GM21360 (cell line): ENCODE results near the gene AANAT.
A peak's percentile ranks its signal among the peaks of the same experiment; 100 is the strongest.

Experiments
- ATAC-seq: cut with Tn5 transposase; IDR thresholded peaks from one replicate; pipeline ENCODE4 v1.9.1; 2021; ENCODE audit warnings: mild to moderate bottlenecking, moderate library complexity; ENCODE audit not compliant: unreplicated experiment

Gene AANAT

GRCh38 chr17:76441686-76442340, 25.6 kb upstream of the AANAT start:
- ATAC-seq = no peak

DNA sequence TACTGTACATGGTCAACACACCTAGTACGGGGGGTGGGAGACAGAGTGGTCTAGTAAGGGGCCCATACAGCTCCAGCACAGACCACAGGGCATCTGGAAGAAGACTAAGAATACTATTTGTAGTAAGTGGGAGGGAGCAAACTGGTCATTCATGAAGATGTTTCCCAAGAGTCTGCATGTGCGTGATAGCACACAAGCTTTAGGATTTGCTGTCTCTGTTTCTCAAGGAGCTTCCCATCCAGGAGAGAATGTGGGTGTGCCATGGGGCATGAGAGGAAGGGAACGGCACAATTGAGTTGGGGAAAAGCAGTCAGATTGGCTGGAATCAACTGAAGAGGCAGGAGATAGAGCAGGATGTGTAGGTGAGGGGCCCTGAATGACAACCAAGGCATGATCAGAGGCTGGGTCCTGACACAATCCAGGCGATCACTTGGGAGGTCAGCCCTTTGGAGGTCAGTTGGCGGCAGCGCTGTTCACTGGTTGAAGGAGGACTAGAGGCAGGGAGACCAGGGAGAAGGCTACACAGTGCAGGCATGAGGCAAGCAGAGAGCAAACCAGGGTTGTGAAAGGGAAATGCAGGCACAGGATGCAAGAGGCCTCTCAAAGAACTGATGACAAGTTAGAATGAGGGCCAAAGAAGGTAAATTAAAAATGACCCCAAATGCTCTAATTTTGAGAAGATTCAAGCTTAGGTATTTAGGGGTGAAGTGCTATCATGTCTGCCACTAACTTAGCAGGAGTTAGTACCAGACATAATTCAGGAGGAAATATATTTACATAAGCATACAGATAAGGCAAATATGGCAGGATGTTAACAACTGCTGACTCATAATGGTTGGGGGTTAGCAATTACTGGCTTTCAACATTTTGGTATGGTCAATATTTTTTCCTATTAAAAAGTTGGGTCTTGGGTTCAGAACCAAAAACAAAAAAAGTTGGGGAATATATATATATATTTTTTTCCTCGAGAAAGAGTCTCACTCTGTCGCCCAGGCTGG, 24.8 kb upstream of the AANAT start:
- no peak for ATAC-seq

- no peak for ATAC-seq
Observed at GRCh38 chr17:76444518-76445311, 22.7 kb upstream of the AANAT start.

GRCh38 chr17:76445697-76446448, 21.5 kb upstream of the AANAT start:
- no peak for ATAC-seq

GRCh38 chr17:76446449-76447231, 20.8 kb upstream of the AANAT start:
- no peak for ATAC-seq

- no peak for ATAC-seq
Observed at GRCh38 chr17:76447931-76448652, 19.3 kb upstream of the AANAT start.

DNA sequence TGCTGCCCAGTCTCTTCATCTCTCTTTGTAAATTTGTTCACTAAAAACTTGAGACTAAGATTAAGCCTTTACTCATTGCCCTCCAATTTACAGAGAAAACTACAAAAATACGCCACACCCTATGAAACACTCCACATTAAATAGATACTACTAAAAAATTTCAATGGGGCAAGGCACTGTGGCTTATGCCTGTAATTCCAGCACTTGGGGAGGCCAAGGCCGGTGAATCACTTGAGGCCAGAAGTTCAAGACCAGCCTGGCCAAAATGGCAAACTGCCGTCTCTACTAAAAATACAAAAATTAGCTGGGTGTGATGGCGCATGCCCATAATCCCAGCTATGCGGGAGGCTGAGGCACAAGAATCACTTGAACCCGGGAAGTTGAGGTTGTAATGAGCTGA, 18.3 kb upstream of the AANAT start:
- no peak for ATAC-seq

DNA sequence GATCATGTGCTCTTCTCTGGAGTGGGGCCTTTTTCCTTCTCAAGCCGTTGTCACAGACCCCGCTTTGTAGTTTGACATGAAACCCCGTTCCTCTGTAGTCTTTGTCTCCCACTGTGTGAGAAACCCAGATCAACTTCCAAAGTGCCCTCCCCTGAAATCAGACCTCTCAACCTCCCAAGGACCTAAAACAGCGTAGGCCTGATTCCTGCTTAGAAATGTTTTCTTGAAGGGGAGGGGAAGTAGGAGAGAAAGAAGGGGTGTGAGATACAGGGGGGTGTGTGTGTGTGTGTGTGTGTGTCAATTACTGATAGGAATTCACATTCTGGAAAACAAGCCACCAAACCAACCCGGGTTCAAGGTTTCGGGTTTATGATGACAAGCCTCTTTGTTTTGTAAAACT, 15.9 kb upstream of the AANAT start:
- ATAC-seq = no peak

- ATAC-seq = peak; percentile 22
Observed at GRCh38 chr17:76452127-76452659, 15.2 kb upstream of the AANAT start.

- ATAC-seq = peak; percentile 77
Observed at GRCh38 chr17:76452660-76453430, 14.6 kb upstream of the AANAT start, which contains the start of gene UBE2O. Gene UBE2O, minus strand, starts transcription at chr17:76453152. Its CDS starts 11 bp downstream, at chr17:76453141.

DNA sequence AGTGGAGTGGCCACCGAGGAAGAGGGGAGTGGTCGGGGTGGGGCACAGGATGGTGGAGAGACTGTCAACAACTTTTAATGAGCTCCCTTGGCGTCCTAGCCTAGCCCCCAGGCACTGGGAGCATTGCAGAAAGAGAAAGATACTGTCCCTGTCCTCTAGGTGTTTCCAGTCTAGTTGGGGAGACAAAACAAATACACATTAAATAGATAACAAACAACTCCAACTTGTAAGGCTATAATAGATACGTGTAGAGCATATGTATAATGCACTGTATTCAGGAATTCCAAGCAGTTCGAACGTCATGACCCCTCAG, 14.0 kb upstream of the AANAT start:
- ATAC-seq = no peak

- ATAC-seq = no peak
Observed at GRCh38 chr17:76458580-76459490, 8.6 kb upstream of the AANAT start.

GRCh38 chr17:76459674-76460073, 7.7 kb upstream of the AANAT start:
- ATAC-seq = no peak

DNA sequence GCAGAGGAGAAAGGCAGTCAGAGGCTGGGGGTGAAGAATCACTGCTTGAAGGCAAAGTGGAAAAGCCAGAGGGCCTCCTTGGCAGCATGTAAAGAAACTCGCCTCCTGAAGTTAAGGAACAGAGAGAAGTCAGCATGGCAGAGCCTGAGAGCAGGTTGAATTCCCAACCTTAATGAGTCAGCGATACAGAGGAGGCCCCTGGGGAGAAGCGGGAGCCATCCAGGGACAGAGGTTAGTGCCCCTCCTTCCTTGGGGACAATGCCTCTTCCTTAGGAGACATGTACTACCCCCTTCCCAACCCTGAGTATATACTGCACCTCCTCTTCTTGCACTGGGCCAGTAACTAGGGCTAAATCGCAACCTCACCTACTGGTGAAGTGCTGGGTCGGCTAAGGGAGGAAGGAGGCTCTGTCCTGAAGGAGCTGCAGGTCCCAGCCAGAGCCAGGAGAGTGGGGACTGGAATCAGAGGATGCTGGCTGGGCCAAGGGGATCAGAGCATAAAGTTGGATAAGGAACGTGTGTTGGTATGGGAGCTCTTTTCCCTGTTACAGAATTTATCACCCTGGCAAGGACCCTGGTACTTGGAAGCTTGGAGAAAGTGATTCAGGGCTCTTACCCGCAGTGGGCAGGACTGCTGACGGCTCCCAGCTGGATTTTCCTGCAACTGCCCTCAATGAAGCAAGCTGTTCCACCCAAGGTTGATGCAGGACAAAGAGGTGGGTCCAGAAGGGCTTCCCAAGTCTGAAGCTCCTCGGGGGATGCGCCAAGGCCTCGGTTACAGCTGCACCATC, 5.4 kb upstream of the AANAT start:
- ATAC-seq = no peak

GRCh38 chr17:76462556-76463290, 4.7 kb upstream of the AANAT start:
- ATAC-seq = no peak

GRCh38 chr17:76466775-76467130, 650 bp upstream of the AANAT start:
- ATAC-seq = no peak
